ENCODE measurements around the gene DOCK8. TPM values are rescaled to one million over a fixed set of nuclear protein-coding genes. Genes with fewer than 3 reads are reported as not detected.
A peak's percentile ranks its signal among the peaks of the same experiment; 100 is the strongest.

Gene DOCK8
- total RNA-seq, 1 donor from 2014 or later, result 83.4 TPM

DNA sequence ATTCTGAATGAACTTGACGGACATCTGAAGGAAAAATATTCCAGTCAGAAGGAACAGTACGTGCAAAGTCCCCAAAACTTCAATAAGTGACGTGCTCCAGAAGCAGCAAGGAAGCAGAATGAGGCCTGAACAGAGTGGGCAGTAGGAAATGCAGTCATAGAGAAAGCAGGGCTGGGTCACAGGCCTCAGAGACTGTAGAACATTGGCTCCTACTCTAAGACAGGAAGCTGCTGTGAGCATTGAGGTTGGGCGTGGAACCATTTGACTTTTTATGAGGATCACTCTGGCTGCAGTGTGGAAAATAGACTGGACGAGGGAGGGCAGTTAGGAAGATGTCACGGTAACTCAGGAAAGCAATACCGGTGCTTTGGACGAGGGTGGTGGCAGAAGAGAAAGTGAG is 64.0 kb downstream of the DOCK8 start:
- peaks cover 5% of the 10 kb centered on the region for H3K4me1 ChIP-seq
- intact Hi-C loops (cut with DNase I), result no loop called here
- ATAC-seq (peak; percentile 87), DNase-seq (no peak)
- H3K4me3 ChIP-seq, result no peak overlapping the region
- H3K9me3 ChIP-seq, result no peaks in the 10 kb centered on the region
- H3K27me3 ChIP-seq, result no peaks in the 10 kb centered on the region
- TF ChIP-seq, protein P1, sequence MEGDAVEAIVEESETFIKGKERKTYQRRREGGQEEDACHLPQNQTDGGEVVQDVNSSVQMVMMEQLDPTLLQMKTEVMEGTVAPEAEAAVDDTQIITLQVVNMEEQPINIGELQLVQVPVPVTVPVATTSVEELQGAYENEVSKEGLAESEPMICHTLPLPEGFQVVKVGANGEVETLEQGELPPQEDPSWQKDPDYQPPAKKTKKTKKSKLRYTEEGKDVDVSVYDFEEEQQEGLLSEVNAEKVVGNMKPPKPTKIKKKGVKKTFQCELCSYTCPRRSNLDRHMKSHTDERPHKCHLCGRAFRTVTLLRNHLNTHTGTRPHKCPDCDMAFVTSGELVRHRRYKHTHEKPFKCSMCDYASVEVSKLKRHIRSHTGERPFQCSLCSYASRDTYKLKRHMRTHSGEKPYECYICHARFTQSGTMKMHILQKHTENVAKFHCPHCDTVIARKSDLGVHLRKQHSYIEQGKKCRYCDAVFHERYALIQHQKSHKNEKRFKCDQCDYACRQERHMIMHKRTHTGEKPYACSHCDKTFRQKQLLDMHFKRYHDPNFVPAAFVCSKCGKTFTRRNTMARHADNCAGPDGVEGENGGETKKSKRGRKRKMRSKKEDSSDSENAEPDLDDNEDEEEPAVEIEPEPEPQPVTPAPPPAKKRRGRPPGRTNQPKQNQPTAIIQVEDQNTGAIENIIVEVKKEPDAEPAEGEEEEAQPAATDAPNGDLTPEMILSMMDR (IDR thresholded peaks at IDR 0.05), result no peak
- H3K27ac ChIP-seq, result peak overlapping the region; percentile 65
- H3K36me3 ChIP-seq, result no peaks in the 10 kb centered on the region

DNA sequence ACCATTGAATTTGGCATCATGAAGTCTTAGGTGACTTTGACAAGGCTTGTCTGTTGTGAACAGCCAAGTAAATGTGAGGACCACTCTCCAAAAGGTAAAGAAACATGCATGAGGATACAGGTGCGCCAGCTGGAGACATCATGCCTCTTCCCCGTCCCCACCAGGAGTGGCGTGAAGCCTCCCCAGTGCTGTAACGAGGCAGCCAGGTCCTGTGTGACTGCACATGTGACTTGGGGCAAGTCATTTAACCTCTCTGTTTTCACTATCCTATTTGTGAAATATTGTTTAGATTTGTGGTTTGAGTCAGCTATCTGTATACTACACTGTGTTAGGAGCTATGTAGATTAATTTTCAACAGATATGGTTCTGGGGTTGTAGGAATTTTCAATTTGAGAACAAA is 65.0 kb downstream of the DOCK8 start:
- intact Hi-C loops (cut with DNase I), result no loop called here
- Histone ChIP-seq H3K36me3 (no peaks in the 10 kb centered on the region), H3K9me3 (no peaks in the 10 kb centered on the region), H3K4me3 (no peak overlapping the region), H3K27ac (no peak overlapping the region), H3K27me3 (no peaks in the 10 kb centered on the region), H3K4me1 (peaks cover 5% of the 10 kb centered on the region)
- ATAC-seq, result no peak
- no peak for DNase-seq
- TF ChIP-seq, protein P1 (IDR thresholded peaks at IDR 0.05), result no peak

DNA sequence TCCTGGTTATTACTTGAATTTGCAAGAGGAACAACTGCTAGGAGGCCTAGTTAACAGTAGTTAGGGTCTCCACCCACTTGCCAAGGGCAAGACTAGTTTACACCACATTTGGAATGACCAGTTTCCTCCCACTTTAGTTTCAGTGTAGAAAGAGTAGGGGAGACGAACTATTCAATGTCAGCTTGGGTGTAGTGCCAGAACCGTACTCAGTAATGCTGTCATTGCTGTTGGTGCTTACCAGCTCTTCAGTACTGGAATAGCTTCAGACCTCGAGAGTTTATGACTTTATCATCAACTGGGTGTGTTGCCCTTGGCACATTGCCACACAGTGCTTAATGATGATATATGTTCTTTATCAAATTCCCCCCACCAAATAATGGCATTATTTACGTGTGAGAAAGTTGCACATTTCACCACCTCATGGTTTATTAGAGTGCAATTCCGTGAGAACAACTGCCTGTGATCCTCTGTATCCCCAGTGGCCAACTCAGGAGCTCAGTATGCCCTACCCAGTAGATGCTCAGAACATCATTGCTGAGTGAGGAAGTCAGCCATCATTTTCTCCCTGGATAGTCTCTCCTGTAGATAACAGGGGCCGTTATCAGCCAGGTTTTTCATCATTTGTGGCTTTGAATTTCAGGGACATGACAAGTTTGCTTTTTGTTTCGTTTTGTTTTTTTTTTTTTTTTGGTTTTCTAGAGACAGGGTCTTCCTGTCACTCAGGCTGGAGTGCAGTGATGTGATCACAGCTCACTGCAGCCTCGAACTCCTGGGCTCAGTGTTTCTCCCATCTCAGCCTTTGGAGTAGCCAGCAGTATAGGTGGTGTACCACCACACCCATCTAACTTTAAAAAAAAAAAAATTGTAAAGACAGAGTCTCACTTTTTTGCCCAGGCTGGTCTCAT is 67.3 kb downstream of the DOCK8 start:
- H3K27me3 ChIP-seq, result no peaks in the 10 kb centered on the region
- no peak overlapping the region for H3K4me3 ChIP-seq
- DNase-seq, result no peak
- intact Hi-C loops (cut with DNase I), result no loop called here
- H3K9me3 ChIP-seq, result no peaks in the 10 kb centered on the region
- peaks cover 5% of the 10 kb centered on the region for H3K4me1 ChIP-seq
- peaks cover 9% of the 10 kb centered on the region for H3K36me3 ChIP-seq
- peak; percentile 57 for ATAC-seq
- H3K27ac ChIP-seq, result peak overlapping the region; percentile 31
- TF ChIP-seq, protein P1 (IDR thresholded peaks at IDR 0.05), result no peak

DNA sequence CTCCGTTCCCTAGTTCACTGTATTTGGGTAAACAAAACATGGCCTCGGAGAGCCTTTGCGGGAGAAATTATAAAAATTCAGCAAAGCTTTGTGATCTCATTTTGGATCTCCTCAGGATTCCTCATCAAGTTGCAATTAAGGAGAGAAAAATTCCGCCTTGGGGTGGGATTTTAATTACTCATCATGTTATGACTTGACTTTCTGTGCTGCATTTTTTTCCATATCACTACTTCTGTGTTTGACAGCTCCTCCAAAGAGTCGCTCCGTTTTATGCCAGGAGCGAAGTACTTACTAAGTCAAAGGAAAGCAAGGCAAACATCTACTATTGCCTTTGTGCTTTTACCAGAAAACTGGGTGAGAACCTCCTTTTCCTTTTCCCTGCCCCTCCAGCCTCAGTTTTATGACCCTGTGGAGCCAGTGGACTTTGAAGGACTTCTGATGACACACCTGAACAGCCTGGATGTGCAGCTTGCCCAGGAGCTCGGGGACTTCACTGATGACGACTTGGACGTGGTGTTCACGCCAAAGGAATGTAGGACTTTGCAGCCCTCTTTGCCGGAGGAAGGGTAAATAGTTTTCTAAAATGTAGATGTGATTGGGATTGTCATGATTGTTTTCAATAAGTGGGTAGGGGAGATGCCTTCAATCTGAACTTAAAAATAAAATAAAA is 71.5 kb downstream of the DOCK8 start:
- ATAC-seq, result no peak
- intact Hi-C loops (cut with DNase I), result no loop called here

DNA sequence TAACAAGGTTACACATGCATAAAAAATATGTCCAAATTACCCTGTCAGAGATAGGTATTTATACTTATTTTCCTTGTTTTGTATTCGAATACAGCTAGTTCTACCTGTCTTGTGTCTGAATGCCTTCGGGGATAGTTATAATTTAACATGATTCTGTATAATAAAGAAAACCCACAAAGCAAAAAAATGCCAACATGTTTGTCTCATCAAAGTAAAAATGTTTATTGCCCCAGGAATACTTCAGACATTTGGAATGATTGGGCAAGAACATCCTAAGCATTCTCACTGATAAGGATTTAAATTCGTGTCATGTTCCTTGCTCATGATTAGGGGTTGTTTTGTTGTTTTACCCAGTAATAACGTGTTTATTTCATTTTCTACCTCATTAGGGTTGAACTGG is 74.5 kb downstream of the DOCK8 start:
- no peak for ATAC-seq
- DNase-seq, result no peak
- intact Hi-C loops (cut with DNase I), result no loop called here
- TF ChIP-seq, protein P1 (IDR thresholded peaks at IDR 0.05), result no peak
- Histone ChIP-seq H3K27ac (no peak overlapping the region), H3K4me3 (no peak overlapping the region), H3K27me3 (no peaks in the 10 kb centered on the region), H3K4me1 (no peaks in the 10 kb centered on the region), H3K36me3 (peaks cover 38% of the 10 kb centered on the region), H3K9me3 (no peaks in the 10 kb centered on the region)

More for the DNA sequence above, 71.5 kb downstream of the DOCK8 start:
- peaks cover 38% of the 10 kb centered on the region for H3K36me3 ChIP-seq
- H3K27ac ChIP-seq, result no peak overlapping the region
- TF ChIP-seq, protein P1 (IDR thresholded peaks at IDR 0.05), result no peak
- no peak for DNase-seq
- no peak overlapping the region for H3K4me3 ChIP-seq
- no peaks in the 10 kb centered on the region for H3K4me1 ChIP-seq
- H3K9me3 ChIP-seq, result no peaks in the 10 kb centered on the region
- no peaks in the 10 kb centered on the region for H3K27me3 ChIP-seq

Measured in upper lobe of right lung (tissue), 1 donor.